Fibroblast of skin of scalp (primary cell): Measurements from ENCODE around the gene CIRBP.

Source experiments
- DNase-seq: peaks from one replicate; pipeline ENCODE4 v3.0.0-alpha.2; 2013

The CIRBP gene

GRCh38 chr19:1269478-1270212, 513 bp downstream of the CIRBP start:
- peak; percentile 90 for DNase-seq

- no peak for DNase-seq
Observed at GRCh38 chr19:1270213-1270853, 1.2 kb downstream of the CIRBP start.

DNA sequence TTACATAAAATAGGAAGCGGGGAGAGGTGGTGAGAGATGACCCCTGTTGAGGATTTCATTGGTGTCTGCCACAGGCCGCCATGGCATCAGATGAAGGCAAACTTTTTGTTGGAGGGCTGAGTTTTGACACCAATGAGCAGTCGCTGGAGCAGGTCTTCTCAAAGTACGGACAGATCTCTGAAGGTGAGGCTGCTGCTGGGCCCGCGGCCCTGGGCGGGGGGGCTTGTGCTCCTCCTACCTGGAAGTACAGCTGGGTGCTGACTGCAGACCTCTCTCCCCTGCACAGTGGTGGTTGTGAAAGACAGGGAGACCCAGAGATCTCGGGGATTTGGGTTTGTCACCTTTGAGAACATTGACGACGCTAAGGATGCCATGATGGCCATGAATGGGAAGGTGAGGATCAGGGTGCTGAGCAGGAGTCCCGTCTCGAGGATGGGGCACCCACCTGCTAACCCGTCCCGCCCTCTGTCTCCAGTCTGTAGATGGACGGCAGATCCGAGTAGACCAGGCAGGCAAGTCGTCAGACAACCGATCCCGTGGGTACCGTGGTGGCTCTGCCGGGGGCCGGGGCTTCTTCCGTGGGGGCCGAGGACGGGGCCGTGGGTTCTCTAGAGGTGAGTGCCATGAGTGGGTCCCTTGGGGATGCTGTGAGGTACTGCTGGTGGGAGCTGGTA, 1.9 kb downstream of the CIRBP start:
- DNase-seq: no peak

- no peak for DNase-seq
Observed at GRCh38 chr19:1271528-1272422, 2.6 kb downstream of the CIRBP start.

- DNase-seq: no peak
Observed at GRCh38 chr19:1272423-1273262, 3.5 kb downstream of the CIRBP start.

- no peak for DNase-seq
Observed at GRCh38 chr19:1273263-1274041, 4.3 kb downstream of the CIRBP start.

DNA sequence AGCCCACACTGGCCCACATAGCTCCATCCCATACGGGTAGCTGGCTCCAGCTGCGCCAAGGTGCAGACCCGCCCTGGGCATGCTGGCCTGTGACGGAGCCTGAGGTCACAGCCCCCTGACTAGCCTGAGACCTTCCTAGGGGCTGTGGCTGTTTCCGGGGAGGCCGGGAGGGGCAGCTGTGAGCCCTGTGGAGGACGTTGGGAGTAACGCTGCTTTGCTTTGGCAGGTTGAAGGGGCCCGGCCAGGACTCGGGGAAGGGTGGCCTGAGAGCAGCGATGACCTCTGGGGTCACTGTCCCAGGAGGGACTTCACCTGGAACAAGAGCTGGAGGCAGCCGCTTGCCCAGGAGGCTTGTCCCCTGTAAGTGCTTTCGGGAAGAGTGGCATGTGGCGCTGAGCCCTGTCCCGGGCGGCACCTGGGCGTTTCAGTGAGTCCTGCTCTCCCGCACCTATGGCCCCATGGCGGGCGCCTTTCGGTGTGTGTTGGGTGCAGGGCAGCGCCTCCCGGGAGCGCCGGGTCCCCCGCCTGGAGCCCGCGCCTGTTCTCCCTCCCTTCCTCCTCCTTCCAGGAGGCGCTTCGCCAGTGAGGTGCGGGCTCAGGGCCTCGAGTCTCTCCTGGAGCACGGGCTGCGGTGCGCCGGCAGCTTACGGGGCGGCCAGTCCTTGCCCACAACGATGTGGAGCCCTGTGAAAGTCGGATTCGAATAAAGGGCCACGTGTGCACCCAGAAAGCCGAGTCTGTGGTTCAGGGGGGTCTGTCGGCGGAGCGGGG, 5.1 kb downstream of the CIRBP start:
- no peak for DNase-seq

DNA sequence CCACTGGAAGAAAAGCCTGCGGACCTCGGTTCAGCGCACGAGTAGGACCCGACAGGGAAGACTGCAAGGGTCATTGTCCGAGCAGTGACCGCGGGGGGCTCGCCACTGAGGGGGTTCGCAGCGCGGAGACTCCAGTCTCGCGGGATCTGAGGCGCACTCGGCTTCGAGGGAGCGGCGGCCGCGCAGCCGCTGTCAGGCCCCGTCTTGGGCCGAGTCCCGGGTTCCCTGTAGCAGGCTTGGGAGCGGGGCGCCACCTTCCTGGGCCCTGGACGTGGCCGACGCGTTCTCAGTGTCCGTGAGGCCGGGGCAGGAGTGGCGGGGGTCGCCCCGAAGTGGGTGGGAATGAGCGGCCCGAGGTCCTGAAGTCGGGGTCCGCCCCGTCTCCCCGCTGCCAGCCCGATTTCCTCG, 5.7 kb downstream of the CIRBP start:
- no peak for DNase-seq

- DNase-seq: peak; percentile 97
Observed at GRCh38 chr19:1275260-1275975, 6.3 kb downstream of the CIRBP start, which contains the start of gene FAM174C. Gene FAM174C, plus strand, starts transcription at chr19:1275530. Its CDS starts 20 bp downstream, at chr19:1275550.

DNA sequence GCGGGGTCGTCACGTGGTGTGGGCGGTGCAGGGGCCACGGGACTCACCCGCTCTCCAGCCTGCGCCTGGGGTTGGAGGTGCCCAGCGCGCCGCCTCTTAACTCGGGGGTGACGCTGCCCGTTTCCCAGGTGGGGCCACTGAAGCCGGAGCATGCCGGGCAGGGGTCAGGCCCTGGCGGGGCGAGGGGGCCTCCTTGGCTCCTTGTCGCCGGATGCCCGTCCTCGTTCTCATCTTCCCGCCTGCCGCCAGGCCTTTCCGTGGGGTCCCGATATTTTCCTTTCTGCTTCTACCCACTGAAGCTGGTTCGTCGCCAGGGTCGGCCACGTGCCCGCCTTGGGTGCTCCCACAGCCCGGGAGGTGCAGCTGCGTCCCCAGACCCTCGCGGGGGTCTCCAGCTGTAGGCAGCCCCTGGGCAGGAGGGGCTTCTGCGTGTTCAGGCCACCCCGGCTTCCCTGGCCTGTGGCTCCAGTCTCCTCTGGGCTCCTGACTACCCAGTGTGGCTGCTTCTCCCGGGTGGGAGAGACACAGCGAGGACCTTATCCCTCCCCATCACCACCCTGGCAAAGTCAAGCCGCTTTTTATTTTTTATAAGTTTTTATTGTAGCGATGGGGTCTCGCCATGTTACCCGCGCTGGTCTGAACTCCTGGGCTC, 7.0 kb downstream of the CIRBP start:
- DNase-seq: no peak

GRCh38 chr19:1276628-1277022, 7.5 kb downstream of the CIRBP start:
- DNase-seq: no peak

DNA sequence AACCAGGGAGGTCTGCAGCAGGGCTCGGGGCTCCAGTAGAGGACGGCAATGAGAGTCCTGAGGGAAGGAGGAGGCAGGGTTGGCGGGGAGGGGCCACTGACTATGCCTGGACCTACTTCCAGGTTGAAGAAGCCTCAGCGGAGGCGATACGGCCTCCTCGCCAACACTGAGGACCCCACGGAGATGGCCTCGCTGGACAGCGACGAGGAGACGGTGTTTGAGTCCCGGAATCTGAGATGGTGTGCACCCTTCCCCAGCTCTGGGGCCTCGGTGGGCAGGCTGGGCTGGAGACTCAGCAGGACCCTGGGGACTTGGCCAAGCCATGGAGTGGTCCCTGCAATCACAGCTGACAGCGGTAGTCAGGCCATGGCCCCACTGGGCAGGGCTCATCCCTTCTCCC, 7.9 kb downstream of the CIRBP start:
- no peak for DNase-seq

GRCh38 chr19:1278074-1278473, 8.9 kb downstream of the CIRBP start:
- DNase-seq: no peak

DNA sequence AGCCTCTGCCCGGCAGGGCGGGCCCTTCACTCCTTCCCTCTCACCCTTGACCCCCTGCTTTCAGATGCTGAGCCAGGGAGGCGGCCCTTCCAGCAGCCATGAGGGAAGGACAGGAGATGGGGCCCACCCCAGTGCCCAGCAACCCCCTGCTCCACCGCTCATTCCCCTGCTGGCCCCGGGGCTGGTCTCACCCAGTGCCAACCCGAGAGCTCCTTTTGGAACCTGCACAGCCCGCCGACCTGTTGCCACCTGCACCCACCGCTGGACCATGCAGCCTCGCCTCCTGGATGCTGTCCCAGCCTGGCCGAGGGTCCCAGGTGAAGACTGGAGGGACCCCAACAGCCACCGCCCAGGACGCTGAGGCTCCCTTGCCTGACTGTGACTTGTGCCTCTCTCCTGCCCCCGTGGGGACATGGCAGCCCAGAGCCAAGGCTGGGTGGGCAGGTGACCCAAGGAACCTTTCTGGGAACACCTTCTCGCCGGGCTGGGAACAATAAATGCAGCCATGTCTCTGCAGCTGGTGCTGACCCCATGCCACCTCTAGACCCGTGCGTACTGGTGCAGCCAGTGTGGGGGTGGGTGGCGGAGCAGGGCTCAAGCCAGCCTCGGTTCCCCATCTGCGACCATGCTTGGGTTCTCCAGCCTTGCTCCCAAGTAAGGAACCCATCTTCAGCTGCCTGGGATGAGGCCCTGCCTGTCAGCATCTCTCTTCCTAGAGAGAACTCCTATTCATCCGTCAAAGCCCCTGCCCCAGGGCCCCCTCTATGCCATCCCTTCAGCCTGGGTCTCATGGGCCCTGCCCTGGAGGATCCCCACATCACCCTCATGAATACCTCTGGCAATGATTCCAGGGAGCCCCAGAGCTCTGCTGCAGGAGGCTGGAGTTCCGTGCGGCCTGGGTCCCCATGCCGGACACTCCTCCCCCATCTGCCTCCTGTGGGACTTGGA, 9.9 kb downstream of the CIRBP start:
- no peak for DNase-seq

DNA sequence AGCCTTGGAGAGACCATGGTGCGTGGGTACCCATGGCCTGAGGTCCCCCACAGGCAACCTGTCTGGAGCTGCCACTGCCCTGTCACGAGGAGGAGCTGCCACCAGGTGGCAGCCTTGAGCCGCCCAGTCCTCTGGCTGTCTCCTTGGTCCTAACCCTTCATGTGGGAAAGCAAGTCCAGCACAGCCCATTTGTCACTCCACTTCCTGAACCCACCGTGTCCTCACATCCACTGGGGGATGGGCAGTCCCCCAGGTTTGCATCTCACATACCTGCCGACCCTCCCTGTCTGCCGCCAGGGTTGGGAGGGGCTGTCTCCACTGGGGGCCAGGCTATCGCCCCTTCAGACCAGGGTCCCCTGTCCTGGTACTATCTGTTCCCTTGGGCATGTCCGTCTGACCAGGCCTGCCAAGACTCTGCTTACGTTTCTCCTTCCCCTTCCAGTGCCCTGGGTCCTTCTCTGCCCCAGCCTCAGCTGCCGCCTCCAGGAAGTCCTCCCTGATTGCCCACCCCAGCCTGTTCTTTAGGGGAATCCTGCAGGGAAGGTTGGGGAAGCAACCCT, 10.7 kb downstream of the CIRBP start:
- peak; percentile 82 for DNase-seq

- DNase-seq: no peak
Observed at GRCh38 chr19:1280636-1281568, 11.8 kb downstream of the CIRBP start.
